HEK293T (cell line): ENCODE measurements around the gene MARVELD1.

ENCODE experiments used
- CTCF ChIA-PET: fragments of 350-600 bp; formaldehyde crosslinking; extraction: SDS; loops from one replicate; lab custom pipeline; 2021; ENCODE audit warnings: antibody characterized with exemption, inconsistent platforms; lab: Yijun Ruan, JAX
- POLR2A ChIA-PET: fragments of 350-600 bp; formaldehyde crosslinking; extraction: SDS; loops from one replicate; lab custom pipeline; 2020; ENCODE audit warnings: antibody characterized with exemption, inconsistent platforms; lab: Yijun Ruan, JAX
- DNase-seq: peaks from one replicate; pipeline ENCODE4 v3.0.0; 2012; ENCODE audit warnings: mixed read lengths; ENCODE audit errors: extremely low spot score
- ARNT ChIP-seq: fragments of 450-650 bp; IDR thresholded peaks from 2 replicates; pipeline ENCODE4 v1.6.1; 2017; ENCODE audit warnings: mild to moderate bottlenecking
- BHLHE40 ChIP-seq: fragments of 450-650 bp; IDR thresholded peaks from 2 replicates; pipeline ENCODE4 v1.6.1; 2016; ENCODE audit warnings: mild to moderate bottlenecking, moderate library complexity, borderline replicate concordance
- CTBP1 ChIP-seq: fragments of 450-650 bp; IDR thresholded peaks from 2 replicates; pipeline ENCODE4 v1.6.1; 2016; ENCODE audit warnings: borderline replicate concordance
- ELF4 ChIP-seq: fragments of 450-650 bp; IDR thresholded peaks from 2 replicates; pipeline ENCODE4 v1.6.1; 2017; ENCODE audit warnings: antibody characterized with exemption
- FOXA1 ChIP-seq: fragments of 450-650 bp; IDR thresholded peaks from 2 replicates; pipeline ENCODE4 v1.6.1; 2016; ENCODE audit warnings: mild to moderate bottlenecking
- FOXK2 ChIP-seq: fragments of 450-650 bp; IDR thresholded peaks from 2 replicates; pipeline ENCODE4 v1.6.1; 2016; ENCODE audit warnings: mild to moderate bottlenecking
- FOXM1 ChIP-seq: fragments of 450-650 bp; IDR thresholded peaks from 2 replicates; pipeline ENCODE4 v1.6.1; 2017; ENCODE audit warnings: mild to moderate bottlenecking, borderline replicate concordance
- HDGF ChIP-seq: fragments of 450-650 bp; IDR thresholded peaks from 2 replicates; pipeline ENCODE4 v1.6.1; 2017; ENCODE audit warnings: antibody characterized with exemption, borderline replicate concordance
- L3MBTL2 ChIP-seq: fragments of 450-650 bp; conservative IDR thresholded peaks from 2 replicates; pipeline ENCODE4 v1.6.1; 2016; ENCODE audit warnings: mild to moderate bottlenecking
- LEF1 ChIP-seq: fragments of 450-650 bp; IDR thresholded peaks from 2 replicates; pipeline ENCODE4 v1.6.1; 2017; ENCODE audit warnings: mild to moderate bottlenecking, borderline replicate concordance
- NFRKB ChIP-seq: fragments of 450-650 bp; IDR thresholded peaks from 2 replicates; pipeline ENCODE4 v1.6.1; 2016; ENCODE audit warnings: mild to moderate bottlenecking, moderate library complexity
- PKNOX1 ChIP-seq: fragments of 450-650 bp; IDR thresholded peaks from 2 replicates; pipeline ENCODE4 v1.6.1; 2016
- SP1 ChIP-seq: fragments of 450-650 bp; IDR thresholded peaks from 2 replicates; pipeline ENCODE4 v1.6.1; 2017
- SUZ12 ChIP-seq: fragments of 450-650 bp; IDR thresholded peaks from 2 replicates; pipeline ENCODE4 v1.6.1; 2016; ENCODE audit warnings: mild to moderate bottlenecking
- TARDBP ChIP-seq: fragments of 450-650 bp; IDR thresholded peaks from 2 replicates; pipeline ENCODE4 v1.6.1; 2016
- ZNF384 ChIP-seq: fragments of 450-650 bp; IDR thresholded peaks from 2 replicates; pipeline ENCODE4 v1.6.1; 2016

Gene MARVELD1

GRCh38 chr10:97718659-97719142 is 5.2 kb downstream of the MARVELD1 start:
- CTCF ChIA-PET = interaction anchor here (0.7 kb wide), 1 partner anchor 10 kb away, joined by 4 read pairs; no protein-coding TSS in a partner anchor
- DNase-seq = no peak
- no peak for TF ChIP-seq FOXM1
- no peak for TF ChIP-seq LEF1
- TF ChIP-seq PKNOX1 = no peak
- TF ChIP-seq FOXA1 = no peak
- POLR2A ChIA-PET = interaction anchor here (1.7 to 1.9 kb wide), 2 partner anchors 18 to 32 kb away, joined by 4 to 6 read pairs; partner anchors contain the start of genes AVPI1 and ZFYVE27

- DNase-seq = no peak
- ChIA-PET POLR2A (interaction anchor here (1.7 kb wide), 1 partner anchor 17 kb away, joined by 4 read pairs; the partner anchor contains the start of gene ZFYVE27), CTCF (interaction anchor here (1.3 kb wide), 1 partner anchor 10 kb away, joined by 3 read pairs; no protein-coding TSS in a partner anchor)
- TF ChIP-seq ZNF384 (no peak), CTBP1 (no peak), L3MBTL2 (no peak), ARNT (no peak), NFRKB (no peak), PKNOX1 (no peak), TARDBP (no peak)
These were observed 6.1 kb downstream of the MARVELD1 start for GRCh38 chr10:97719602-97720001.

DNA sequence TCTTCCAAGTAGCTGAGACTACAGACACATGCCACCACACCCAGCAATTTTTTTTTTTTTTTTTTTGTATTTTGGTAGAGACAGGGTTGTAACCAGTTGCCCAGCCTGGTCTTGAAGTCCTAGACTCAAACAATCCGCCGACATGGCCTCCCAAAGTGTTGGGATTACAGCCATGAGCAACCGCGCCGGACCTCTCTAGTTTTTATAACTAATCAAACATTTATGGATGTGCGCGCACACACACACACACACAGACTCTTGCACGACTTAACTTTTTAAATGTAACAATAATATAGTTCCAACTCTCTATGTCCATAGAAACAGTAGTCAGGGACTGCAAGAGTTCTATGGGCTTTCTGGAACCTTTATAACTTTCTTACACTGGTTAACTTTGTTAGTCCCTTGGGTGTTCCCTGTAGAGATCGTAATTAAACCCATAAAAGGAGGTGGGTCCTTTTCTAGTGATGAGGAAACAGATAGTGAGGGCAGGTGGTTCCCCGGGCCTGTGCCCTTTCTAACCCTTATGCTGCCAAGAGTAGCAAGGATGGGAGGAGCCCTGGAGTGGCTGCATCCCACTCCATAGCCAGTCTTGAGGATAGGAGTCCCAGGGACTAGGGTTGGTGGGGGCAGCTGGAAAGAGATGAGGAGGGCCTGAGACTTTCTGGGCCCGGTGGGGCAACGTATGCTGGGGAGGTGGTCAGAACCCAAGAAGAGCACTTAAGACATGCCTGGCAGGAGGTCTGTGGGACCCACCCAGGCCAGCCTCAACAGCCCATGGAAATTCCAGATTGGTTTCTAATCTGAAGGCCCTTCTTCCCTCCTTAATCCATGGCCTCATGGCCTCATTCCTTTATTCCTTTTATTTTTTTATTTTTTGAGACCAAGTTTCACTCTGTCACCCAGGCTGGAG is 8.6 kb downstream of the MARVELD1 start:
- TF ChIP-seq ARNT = no peak
- TF ChIP-seq PKNOX1 = no peak
- no peak for TF ChIP-seq LEF1
- CTCF ChIA-PET = interaction anchor here (2.3 to 2.9 kb wide), 2 partner anchors 12 to 20 kb away, joined by 10 to 19 read pairs; no protein-coding TSS in a partner anchor
- POLR2A ChIA-PET = interaction anchor here (5.3 kb wide), 1 partner anchor 9 kb away, joined by 63 read pairs; the partner anchor contains the start of gene MARVELD1

GRCh38 chr10:97723001-97723400 is 9.5 kb downstream of the MARVELD1 start:
- POLR2A ChIA-PET = interaction anchor here (2.2 to 5.3 kb wide), 2 partner anchors 9 to 14 kb away, joined by 9 to 63 read pairs; partner anchors contain the start of genes MARVELD1 and ZFYVE27
- CTCF ChIA-PET = interaction anchor here (0.6 to 2.9 kb wide), 5 partner anchors 10 to 46 kb away, joined by 3 to 19 read pairs (median 6); partner anchors contain the start of gene MARVELD1
- TF ChIP-seq LEF1 (no peak), NFRKB (no peak), BHLHE40 (no peak), L3MBTL2 (no peak), FOXM1 (no peak), FOXK2 (no peak), SUZ12 (no peak)
- DNase-seq = no peak

More for the DNA sequence above, 8.6 kb downstream of the MARVELD1 start:
- DNase-seq = no peak

GRCh38 chr10:97724341-97724941 is 10.9 kb downstream of the MARVELD1 start:
- ChIA-PET CTCF (interaction anchor here (0.6 to 2.9 kb wide), 6 partner anchors 11 to 321 kb away, joined by 3 to 19 read pairs (median 6); partner anchors contain the start of genes AVPI1 and MARVELD1), POLR2A (interaction anchor here (0.7 to 5.3 kb wide), 4 partner anchors 11 to 37 kb away, joined by 3 to 63 read pairs (median 8); partner anchors contain the start of genes AVPI1, MARVELD1 and ZFYVE27)
- DNase-seq = no peak
- TF ChIP-seq CTBP1 = no peak
- no peak for TF ChIP-seq SP1
- no peak for TF ChIP-seq ARNT
- TF ChIP-seq NFRKB = no peak
- no peak for TF ChIP-seq HDGF
- TF ChIP-seq ZNF384 = no peak
- no peak for TF ChIP-seq LEF1
- TF ChIP-seq ELF4 = no peak
- no peak for TF ChIP-seq PKNOX1
- no peak for TF ChIP-seq FOXK2
- no peak for TF ChIP-seq FOXM1
- TF ChIP-seq TARDBP = no peak
- TF ChIP-seq FOXA1 = no peak
- TF ChIP-seq BHLHE40 = no peak
- TF ChIP-seq L3MBTL2 = no peak
- no peak for TF ChIP-seq SUZ12
